Thyroid gland (tissue), 4 donors: ENCODE results near the gene OPN4.

ENCODE experiments used
- CTCF ChIP-seq, 6 experiments: fragments of 200-600 bp in 3 of 6; fragments of 450-650 bp in 3 of 6; sonication (generic) in 3 of 6; IDR thresholded peaks; one replicate each; pipeline ENCODE4 v1.5.1; 2016 to 2019; ENCODE audit warnings: antibody characterized with exemption in 6 of 6, mild to moderate bottlenecking in 2 of 6, inconsistent platforms in 1 of 6, moderate library complexity in 1 of 6
- POLR2A ChIP-seq, 2 donors: fragments of 450-650 bp; IDR thresholded peaks; one replicate each; pipeline ENCODE4 v1.6.1; 2017; ENCODE audit warnings: antibody characterized with exemption in 2 of 2, mild to moderate bottlenecking in 2 of 2, moderate library complexity in 1 of 2

GRCh38 chr10:86657011-86657395, 2.7 kb downstream of the OPN4 start:
- TF ChIP-seq CTCF (IDR thresholded peaks at IDR 0.05) (no peak), POLR2A (IDR thresholded peaks at IDR 0.05) (no peak)
